ENCODE data around the gene ZC3H7A.
A peak's percentile ranks its signal among the peaks of the same experiment; 100 is the strongest.

ZC3H7A gene

GRCh38 chr16:11762431-11762830 is 34.6 kb downstream of the ZC3H7A start:
- no peak for DNase-seq

- no peak for DNase-seq
Measured at GRCh38 chr16:11759997-11760396, 37.1 kb downstream of the ZC3H7A start.

GRCh38 chr16:11759163-11759834 is 37.8 kb downstream of the ZC3H7A start:
- no peak for DNase-seq

- DNase-seq, result no peak
Measured at GRCh38 chr16:11757671-11758545, 39.1 kb downstream of the ZC3H7A start.

GRCh38 chr16:11756248-11756647 is 40.8 kb downstream of the ZC3H7A start:
- DNase-seq, result no peak

- DNase-seq, result no peak
Measured at GRCh38 chr16:11755022-11755760, 41.9 kb downstream of the ZC3H7A start.

GRCh38 chr16:11752856-11753255 is 44.2 kb downstream of the ZC3H7A start:
- DNase-seq, result no peak

- no peak for DNase-seq
Measured at GRCh38 chr16:11750056-11750455, 47.0 kb downstream of the ZC3H7A start.

- DNase-seq, result no peak
Measured at GRCh38 chr16:11748404-11749254, 48.4 kb downstream of the ZC3H7A start.

GRCh38 chr16:11747949-11748403 is 49.1 kb downstream of the ZC3H7A start:
- no peak for DNase-seq

- DNase-seq, result no peak
Measured at GRCh38 chr16:11744075-11744470, 53.0 kb downstream of the ZC3H7A start.

GRCh38 chr16:11743308-11744074 is 53.6 kb downstream of the ZC3H7A start:
- DNase-seq, result no peak

- DNase-seq, result peak; percentile 97
Measured at GRCh38 chr16:11742536-11743307, 54.3 kb downstream of the ZC3H7A start, which contains the start of gene TXNDC11. Gene TXNDC11, minus strand, starts transcription at chr16:11742857. Its CDS starts 127 bp downstream, at chr16:11742730.

- no peak for DNase-seq
Measured at GRCh38 chr16:11742093-11742535, 54.9 kb downstream of the ZC3H7A start.

GRCh38 chr16:11740567-11740966 is 56.5 kb downstream of the ZC3H7A start:
- DNase-seq, result no peak

GRCh38 chr16:11738742-11739544 is 58.1 kb downstream of the ZC3H7A start:
- DNase-seq, result no peak

GRCh38 chr16:11737713-11738112 is 59.3 kb downstream of the ZC3H7A start:
- DNase-seq, result no peak

- no peak for DNase-seq
Measured at GRCh38 chr16:11736903-11737302, 60.2 kb downstream of the ZC3H7A start.

GRCh38 chr16:11735787-11736186 is 61.3 kb downstream of the ZC3H7A start:
- DNase-seq, result no peak

GRCh38 chr16:11734653-11735043 is 62.4 kb downstream of the ZC3H7A start:
- DNase-seq, result no peak
